ENCODE measurements around the gene ATP11B.

ATP11B gene

GRCh38 chr3:182768413-182768812 is 24.9 kb upstream of the ATP11B start:
- Histone ChIP-seq H3K4me3 (no peak overlapping the region), H3K27ac (no peak overlapping the region), H3K9ac (ENCODE audit: insufficient read length) (no peak overlapping the region), H3K36me3 (ENCODE audit: insufficient read depth, low read length) (no peaks in the 10 kb centered on the region), H3K9me3 (ENCODE audit: low read depth, low read length) (no peaks in the 10 kb centered on the region)
- TF ChIP-seq FOXP2 (optimal IDR thresholded peaks at IDR 0.05; ENCODE audit: control extremely low read depth, extremely low read length, insufficient read depth) = no peak
- TF ChIP-seq POLR2AphosphoS5 (IDR thresholded peaks at IDR 0.05; ENCODE audit: borderline replicate concordance, low read depth, low read length) = no peak
- TF ChIP-seq EZH2 (IDR thresholded peaks at IDR 0.05) = no peak
- no peak for DNase-seq (ENCODE audit: low read depth, low spot score)

DNA sequence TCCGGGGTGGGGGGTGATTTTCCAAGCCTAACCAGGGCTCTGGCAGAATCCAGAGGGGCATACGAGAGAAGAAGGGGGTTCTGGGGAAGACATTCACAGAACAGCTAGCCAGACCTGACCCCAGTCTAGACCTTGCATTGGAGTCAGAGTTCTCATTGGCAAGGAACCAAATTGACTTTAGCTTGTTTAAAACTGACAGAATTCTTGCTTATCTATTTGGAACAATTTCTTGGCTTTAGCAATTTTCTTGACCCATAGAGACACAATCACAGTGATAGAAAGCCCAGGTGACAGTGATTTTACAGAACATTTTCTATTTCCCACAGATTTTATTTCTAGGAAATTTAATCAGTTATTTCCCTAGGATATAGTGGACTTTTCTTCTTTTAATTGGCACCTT is 23.6 kb upstream of the ATP11B start:
- Histone ChIP-seq H3K9me3 (ENCODE audit: low read depth, low read length) (no peaks in the 10 kb centered on the region), H3K27ac (no peak overlapping the region), H3K4me3 (no peak overlapping the region), H3K9ac (ENCODE audit: insufficient read length) (no peak overlapping the region), H3K36me3 (ENCODE audit: insufficient read depth, low read length) (no peaks in the 10 kb centered on the region)
- no peak for DNase-seq (ENCODE audit: low read depth, low spot score)
- TF ChIP-seq POLR2AphosphoS5 (IDR thresholded peaks at IDR 0.05; ENCODE audit: borderline replicate concordance, low read depth, low read length) (no peak), FOXP2 (optimal IDR thresholded peaks at IDR 0.05; ENCODE audit: control extremely low read depth, extremely low read length, insufficient read depth) (no peak), EZH2 (IDR thresholded peaks at IDR 0.05) (no peak)

- H3K4me3 ChIP-seq = no peak overlapping the region
- H3K9ac ChIP-seq (ENCODE audit: insufficient read length) = no peak overlapping the region
- no peak for DNase-seq (ENCODE audit: low read depth, low spot score)
- TF ChIP-seq POLR2AphosphoS5 (IDR thresholded peaks at IDR 0.05; ENCODE audit: borderline replicate concordance, low read depth, low read length) = no peak
- no peak for TF ChIP-seq EZH2 (IDR thresholded peaks at IDR 0.05)
- TF ChIP-seq FOXP2 (optimal IDR thresholded peaks at IDR 0.05; ENCODE audit: control extremely low read depth, extremely low read length, insufficient read depth) = no peak
- no peaks in the 10 kb centered on the region for H3K36me3 ChIP-seq (ENCODE audit: insufficient read depth, low read length)
- H3K27ac ChIP-seq = no peak overlapping the region
- H3K9me3 ChIP-seq (ENCODE audit: low read depth, low read length) = no peaks in the 10 kb centered on the region
These were observed 11.2 kb upstream of the ATP11B start for GRCh38 chr3:182782149-182782548.

DNA sequence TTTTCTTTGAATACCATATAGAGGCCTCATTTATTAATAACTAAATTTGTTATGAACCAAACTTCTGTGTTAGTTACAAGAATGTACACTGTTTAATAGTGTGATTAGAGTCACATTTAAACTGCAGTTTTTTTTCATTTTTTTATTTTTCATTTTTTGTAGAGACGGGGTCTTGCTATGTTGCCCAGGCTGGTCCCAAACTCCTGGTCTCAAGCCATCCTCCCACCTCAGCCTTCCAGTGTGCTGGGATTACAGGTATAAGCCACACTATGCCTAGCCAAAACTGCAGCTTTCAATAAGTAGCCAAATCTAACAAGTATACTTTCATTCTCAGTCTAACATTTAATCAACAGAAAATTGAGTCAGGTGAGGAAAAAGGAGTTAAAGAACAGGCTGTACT is 10.2 kb upstream of the ATP11B start:
- Histone ChIP-seq H3K4me3 (no peak overlapping the region), H3K9me3 (ENCODE audit: low read depth, low read length) (no peaks in the 10 kb centered on the region), H3K27ac (no peak overlapping the region), H3K36me3 (ENCODE audit: insufficient read depth, low read length) (no peaks in the 10 kb centered on the region), H3K9ac (ENCODE audit: insufficient read length) (no peak overlapping the region)
- no peak for DNase-seq (ENCODE audit: low read depth, low spot score)
- TF ChIP-seq EZH2 (IDR thresholded peaks at IDR 0.05) (no peak), POLR2AphosphoS5 (IDR thresholded peaks at IDR 0.05; ENCODE audit: borderline replicate concordance, low read depth, low read length) (no peak), FOXP2 (optimal IDR thresholded peaks at IDR 0.05; ENCODE audit: control extremely low read depth, extremely low read length, insufficient read depth) (no peak)

DNA sequence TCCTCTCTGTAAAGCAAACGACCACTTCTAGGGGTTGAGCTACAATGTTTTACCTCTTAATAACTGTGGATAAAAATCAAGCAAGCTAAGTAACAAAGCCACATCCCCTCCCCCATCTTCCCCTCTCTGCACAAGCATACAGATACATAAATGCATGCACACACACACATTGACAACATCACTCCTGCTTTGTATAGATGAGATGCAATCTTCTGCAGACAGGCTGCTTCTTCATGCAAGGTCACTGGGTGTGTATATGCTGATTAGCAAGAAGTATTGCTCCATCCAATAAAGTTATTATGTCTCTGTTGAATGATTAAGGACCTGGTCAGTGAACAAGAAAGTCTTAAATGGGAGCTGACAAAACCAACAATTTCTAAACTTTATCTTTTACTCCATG is 8.8 kb upstream of the ATP11B start:
- Histone ChIP-seq H3K27ac (no peak overlapping the region), H3K4me3 (no peak overlapping the region), H3K36me3 (ENCODE audit: insufficient read depth, low read length) (no peaks in the 10 kb centered on the region), H3K9ac (ENCODE audit: insufficient read length) (no peak overlapping the region), H3K9me3 (ENCODE audit: low read depth, low read length) (no peaks in the 10 kb centered on the region)
- no peak for DNase-seq (ENCODE audit: low read depth, low spot score)
- TF ChIP-seq EZH2 (IDR thresholded peaks at IDR 0.05) (no peak), POLR2AphosphoS5 (IDR thresholded peaks at IDR 0.05; ENCODE audit: borderline replicate concordance, low read depth, low read length) (no peak), FOXP2 (optimal IDR thresholded peaks at IDR 0.05; ENCODE audit: control extremely low read depth, extremely low read length, insufficient read depth) (no peak)

- H3K36me3 ChIP-seq (ENCODE audit: insufficient read depth, low read length) = no peaks in the 10 kb centered on the region
- TF ChIP-seq FOXP2 (optimal IDR thresholded peaks at IDR 0.05; ENCODE audit: control extremely low read depth, extremely low read length, insufficient read depth) = no peak
- TF ChIP-seq EZH2 (IDR thresholded peaks at IDR 0.05) = no peak
- TF ChIP-seq POLR2AphosphoS5 (IDR thresholded peaks at IDR 0.05; ENCODE audit: borderline replicate concordance, low read depth, low read length) = no peak
These were observed 8.2 kb upstream of the ATP11B start for GRCh38 chr3:182785142-182785541.

GRCh38 chr3:182785756-182786155 is 7.5 kb upstream of the ATP11B start:
- H3K27ac ChIP-seq = no peak overlapping the region
- H3K9me3 ChIP-seq (ENCODE audit: low read depth, low read length) = no peaks in the 10 kb centered on the region
- no peak overlapping the region for H3K9ac ChIP-seq (ENCODE audit: insufficient read length)
- no peak for DNase-seq (ENCODE audit: low read depth, low spot score)
- no peak overlapping the region for H3K4me3 ChIP-seq
- TF ChIP-seq POLR2AphosphoS5 (IDR thresholded peaks at IDR 0.05; ENCODE audit: borderline replicate concordance, low read depth, low read length) (no peak), EZH2 (IDR thresholded peaks at IDR 0.05) (no peak), FOXP2 (optimal IDR thresholded peaks at IDR 0.05; ENCODE audit: control extremely low read depth, extremely low read length, insufficient read depth) (no peak)
- no peaks in the 10 kb centered on the region for H3K36me3 ChIP-seq (ENCODE audit: insufficient read depth, low read length)

More at GRCh38 chr3:182785142-182785541, 8.2 kb upstream of the ATP11B start:
- Histone ChIP-seq H3K4me3 (no peak overlapping the region), H3K27ac (no peak overlapping the region), H3K9me3 (ENCODE audit: low read depth, low read length) (no peaks in the 10 kb centered on the region), H3K9ac (ENCODE audit: insufficient read length) (no peak overlapping the region)
- DNase-seq (ENCODE audit: low read depth, low spot score) = no peak

DNA sequence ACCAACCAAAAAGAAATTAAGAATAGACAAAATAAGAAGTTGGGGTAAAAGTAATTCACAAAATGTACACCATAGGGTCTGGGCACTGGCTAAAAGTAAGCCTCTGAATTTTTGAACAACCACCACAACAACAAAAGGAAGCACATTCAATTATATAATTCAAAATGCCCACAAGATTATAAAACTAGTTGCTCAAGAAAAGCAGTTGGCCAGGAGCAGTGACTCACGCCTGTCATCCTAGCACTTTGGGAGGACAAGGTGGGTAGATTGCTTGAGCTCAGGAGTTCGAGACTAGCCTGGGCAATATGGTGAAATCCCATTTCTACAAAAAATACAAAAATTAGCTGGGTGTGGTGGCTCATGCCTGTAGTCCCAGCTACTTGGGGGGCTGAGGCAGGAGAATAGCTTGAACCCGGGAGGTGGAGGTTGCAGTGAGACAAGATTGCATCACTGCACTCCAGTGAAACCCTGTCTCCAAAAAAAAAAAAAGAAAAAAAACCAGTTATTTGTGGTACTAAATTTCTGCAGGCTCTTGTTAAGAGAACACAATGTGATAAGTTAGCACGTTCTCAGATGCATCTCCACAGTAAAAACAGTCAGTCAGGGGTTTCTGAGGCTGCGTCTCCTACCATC is 6.6 kb upstream of the ATP11B start:
- Histone ChIP-seq H3K9me3 (ENCODE audit: low read depth, low read length) (no peaks in the 10 kb centered on the region), H3K9ac (ENCODE audit: insufficient read length) (peak overlapping the region; percentile 39), H3K27ac (peak overlapping the region; percentile 67), H3K4me3 (peak overlapping the region; percentile 63), H3K36me3 (ENCODE audit: insufficient read depth, low read length) (no peaks in the 10 kb centered on the region)
- no peak for DNase-seq (ENCODE audit: low read depth, low spot score)
- TF ChIP-seq FOXP2 (optimal IDR thresholded peaks at IDR 0.05; ENCODE audit: control extremely low read depth, extremely low read length, insufficient read depth) = no peak
- no peak for TF ChIP-seq EZH2 (IDR thresholded peaks at IDR 0.05)
- no peak for TF ChIP-seq POLR2AphosphoS5 (IDR thresholded peaks at IDR 0.05; ENCODE audit: borderline replicate concordance, low read depth, low read length)
